Activated T-cell treated with anti-CD3 and anti-CD28 coated beads, Interleukin-2, amount 50 U/mL, for 4 hours (primary cell): ENCODE results near the gene TBC1D3B. TPM values are rescaled to one million over a fixed set of nuclear protein-coding genes. Genes with fewer than 3 reads are reported as not detected.
"Not testable (repeated sequence)": the region's sequence is repeated elsewhere in the genome, so short reads cannot be mapped to it uniquely, and the experiment has no call there.

Source experiments
- ATAC-seq, 2 donors: fragments of 200-7000 bp; cut with Tn5 transposase; one replicate each; pipeline ENCODE4 v1.10.0; 2021
- DNase-seq: peaks from one replicate; pipeline ENCODE4 v3.0.0-alpha.2; 2020
- H3K27me3 Mint-ChIP-seq: one replicate; pipeline ENCODE4 v1.8.0; 2021; ENCODE audit warnings: low read depth, mixed read lengths
- H3K36me3 Mint-ChIP-seq: one replicate; pipeline ENCODE4 v1.8.0; 2022; ENCODE audit warnings: mixed read lengths; ENCODE audit not compliant: insufficient read depth
- H3K4me1 Mint-ChIP-seq: one replicate; pipeline ENCODE4 v1.8.0; 2021; ENCODE audit warnings: low read depth, mixed read lengths
- H3K4me3 Mint-ChIP-seq: one replicate; pipeline ENCODE4 v1.8.0; 2021; ENCODE audit warnings: mild to moderate bottlenecking, moderate library complexity, mixed read lengths
- H3K9me3 Mint-ChIP-seq: one replicate; pipeline ENCODE4 v1.8.0; 2021; ENCODE audit warnings: mixed read lengths
- total RNA-seq, 3 donors: library from RNA; stranded (reverse); gene quantifications; one replicate each; pipeline ENCODE4 v1.2.1, GENCODE V29; 2021

Gene TBC1D3B
- total RNA-seq, 3 donors from 2014 or later = 2.4 to 5.4 (median 4.0) TPM

DNA sequence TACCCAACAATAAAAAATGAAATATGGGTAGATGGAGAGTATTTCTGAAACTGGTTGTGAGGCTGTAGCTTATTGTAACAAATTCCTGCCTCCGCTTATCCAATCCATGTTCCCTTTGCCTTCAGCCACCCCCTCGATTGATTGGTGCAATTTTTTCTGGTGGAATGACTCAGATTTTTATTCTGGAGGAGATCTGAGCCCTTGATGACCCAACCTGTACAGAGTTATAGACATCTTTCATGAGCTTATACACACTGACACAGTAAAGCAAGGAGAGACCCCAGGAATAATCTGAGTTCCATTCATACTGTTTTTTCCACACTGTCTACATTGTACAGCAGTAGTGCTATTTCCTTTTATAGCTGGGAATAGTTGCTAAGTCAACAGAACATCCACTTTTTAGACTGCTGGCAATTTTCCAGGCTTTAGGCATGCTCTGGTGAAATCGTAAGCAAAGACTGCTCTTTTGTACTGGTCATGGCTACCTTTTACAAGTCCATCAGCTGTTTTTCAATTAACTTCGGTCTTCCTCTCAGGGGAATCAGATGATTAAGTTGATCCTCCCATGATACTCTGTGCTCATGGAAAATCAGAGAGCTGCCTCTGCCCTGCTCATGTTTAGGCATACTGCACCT is 42.7 kb downstream of the TBC1D3B start:
- H3K36me3 Mint-ChIP-seq = no peaks in the 10 kb centered on the region
- ATAC-seq (no peak), DNase-seq (no peak)
- H3K27me3 Mint-ChIP-seq = peaks cover 41% of the 10 kb centered on the region
- H3K4me1 Mint-ChIP-seq = peaks cover 2% of the 10 kb centered on the region
- no peak overlapping the region for H3K4me3 Mint-ChIP-seq
- no peaks in the 10 kb centered on the region for H3K9me3 Mint-ChIP-seq

- no peak for ATAC-seq
- Mint-ChIP-seq H3K4me1 (peaks cover 6% of the 10 kb centered on the region), H3K4me3 (no peak overlapping the region), H3K27me3 (peaks cover 36% of the 10 kb centered on the region), H3K9me3 (no peaks in the 10 kb centered on the region), H3K36me3 (no peaks in the 10 kb centered on the region)
- no peak for DNase-seq
Measured at GRCh38 chr17:36132421-36132831, 44.0 kb downstream of the TBC1D3B start.

- Mint-ChIP-seq H3K4me3 (no peak overlapping the region), H3K4me1 (peaks cover 10% of the 10 kb centered on the region), H3K36me3 (no peaks in the 10 kb centered on the region), H3K9me3 (no peaks in the 10 kb centered on the region), H3K27me3 (peaks cover 31% of the 10 kb centered on the region)
- DNase-seq = no peak
- no peak for ATAC-seq
Measured at GRCh38 chr17:36131931-36132330, 44.5 kb downstream of the TBC1D3B start.

GRCh38 chr17:36131421-36131820 is 45.0 kb downstream of the TBC1D3B start:
- DNase-seq (no peak), ATAC-seq (no peak)
- no peak overlapping the region for H3K4me3 Mint-ChIP-seq
- no peaks in the 10 kb centered on the region for H3K9me3 Mint-ChIP-seq
- no peaks in the 10 kb centered on the region for H3K36me3 Mint-ChIP-seq
- peaks cover 13% of the 10 kb centered on the region for H3K4me1 Mint-ChIP-seq
- peaks cover 31% of the 10 kb centered on the region for H3K27me3 Mint-ChIP-seq

GRCh38 chr17:36130346-36130745 is 46.1 kb downstream of the TBC1D3B start:
- Mint-ChIP-seq H3K4me1 (peaks cover 11% of the 10 kb centered on the region), H3K4me3 (no peak overlapping the region), H3K36me3 (no peaks in the 10 kb centered on the region), H3K9me3 (peaks cover 10% of the 10 kb centered on the region), H3K27me3 (peaks cover 27% of the 10 kb centered on the region)
- ATAC-seq = no peak
- no peak for DNase-seq

DNA sequence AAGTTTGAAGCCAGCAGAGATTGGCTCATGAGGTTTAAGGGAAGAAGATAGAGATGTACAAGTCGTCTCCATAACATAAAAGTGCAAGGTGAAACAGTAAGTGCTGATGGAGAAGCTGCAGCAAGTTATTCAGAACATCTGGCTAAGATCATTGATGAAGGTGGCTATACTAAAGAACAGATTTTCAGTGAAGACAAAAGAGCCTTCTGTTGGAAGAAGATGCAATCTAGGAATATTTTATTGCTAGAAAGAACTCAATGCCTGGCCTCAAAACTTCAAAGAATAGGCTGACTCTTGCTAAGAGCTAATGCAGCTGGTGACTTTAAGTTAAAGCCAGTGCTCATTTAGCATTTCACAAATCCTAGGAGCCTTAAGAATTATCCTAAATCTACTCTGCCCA is 46.8 kb downstream of the TBC1D3B start:
- no peak overlapping the region for H3K4me3 Mint-ChIP-seq
- H3K9me3 Mint-ChIP-seq = peaks cover 12% of the 10 kb centered on the region
- peaks cover 11% of the 10 kb centered on the region for H3K4me1 Mint-ChIP-seq
- DNase-seq (no peak), ATAC-seq (no peak)
- H3K36me3 Mint-ChIP-seq = no peaks in the 10 kb centered on the region
- peaks cover 23% of the 10 kb centered on the region for H3K27me3 Mint-ChIP-seq

DNA sequence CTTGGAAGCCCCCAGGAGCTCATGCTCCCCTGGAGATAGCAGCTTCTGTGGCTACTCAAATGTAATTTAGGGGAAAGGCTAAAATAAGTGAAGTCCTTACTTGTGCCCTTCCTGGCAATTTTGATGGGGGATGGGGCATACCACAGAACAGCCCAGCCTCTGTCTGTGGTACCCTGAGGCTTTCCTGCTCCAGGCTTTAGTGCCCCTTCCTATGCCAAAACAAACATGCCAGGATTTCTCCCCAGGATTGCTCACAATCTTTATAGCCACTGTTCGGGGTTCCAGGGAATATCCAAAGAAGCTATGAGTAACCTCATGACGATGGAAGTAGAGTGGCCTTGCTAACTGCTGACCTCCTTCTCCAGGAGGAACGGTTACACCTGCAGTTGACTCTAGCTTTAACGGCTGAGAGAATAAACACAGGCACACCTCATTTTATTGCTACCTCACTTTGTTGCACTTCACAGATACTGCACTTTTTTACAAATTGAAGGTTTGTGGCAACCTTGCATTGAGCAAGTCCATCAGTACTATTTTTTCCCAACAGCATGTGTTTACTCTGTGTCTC is 47.9 kb downstream of the TBC1D3B start:
- DNase-seq = no peak
- no peak overlapping the region for H3K4me3 Mint-ChIP-seq
- peaks cover 12% of the 10 kb centered on the region for H3K9me3 Mint-ChIP-seq
- ATAC-seq = no peak
- H3K27me3 Mint-ChIP-seq = peaks cover 21% of the 10 kb centered on the region
- peaks cover 11% of the 10 kb centered on the region for H3K4me1 Mint-ChIP-seq
- no peaks in the 10 kb centered on the region for H3K36me3 Mint-ChIP-seq

DNA sequence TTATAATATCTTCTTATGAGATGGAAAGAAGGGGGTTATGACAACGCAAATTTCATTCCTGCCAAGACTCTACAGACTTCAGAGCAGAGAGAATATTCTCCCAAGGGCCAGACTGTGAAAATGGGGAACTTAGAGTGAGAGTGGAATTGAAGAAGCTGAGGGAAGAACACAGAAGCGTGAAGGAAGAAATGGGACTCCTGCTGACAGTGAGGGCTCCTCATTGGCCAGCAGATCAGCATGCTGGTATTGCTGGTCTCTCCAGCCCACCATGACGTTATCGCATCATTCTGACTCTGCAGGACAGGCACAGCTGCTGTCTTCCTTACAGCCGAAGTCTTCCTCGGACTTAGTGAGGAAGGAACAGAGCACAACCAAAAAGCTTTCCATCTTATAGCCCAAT is 48.5 kb downstream of the TBC1D3B start:
- Mint-ChIP-seq H3K27me3 (peaks cover 18% of the 10 kb centered on the region), H3K4me1 (peaks cover 11% of the 10 kb centered on the region), H3K9me3 (peaks cover 12% of the 10 kb centered on the region), H3K4me3 (no peak overlapping the region), H3K36me3 (no peaks in the 10 kb centered on the region)
- DNase-seq (no peak), ATAC-seq (no peak)

GRCh38 chr17:36127199-36127893 is 49.1 kb downstream of the TBC1D3B start:
- H3K27me3 Mint-ChIP-seq = peaks cover 18% of the 10 kb centered on the region
- peaks cover 12% of the 10 kb centered on the region for H3K9me3 Mint-ChIP-seq
- peaks cover 11% of the 10 kb centered on the region for H3K4me1 Mint-ChIP-seq
- DNase-seq = no peak
- H3K36me3 Mint-ChIP-seq = no peaks in the 10 kb centered on the region
- H3K4me3 Mint-ChIP-seq = no peak overlapping the region
- no peak for ATAC-seq

DNA sequence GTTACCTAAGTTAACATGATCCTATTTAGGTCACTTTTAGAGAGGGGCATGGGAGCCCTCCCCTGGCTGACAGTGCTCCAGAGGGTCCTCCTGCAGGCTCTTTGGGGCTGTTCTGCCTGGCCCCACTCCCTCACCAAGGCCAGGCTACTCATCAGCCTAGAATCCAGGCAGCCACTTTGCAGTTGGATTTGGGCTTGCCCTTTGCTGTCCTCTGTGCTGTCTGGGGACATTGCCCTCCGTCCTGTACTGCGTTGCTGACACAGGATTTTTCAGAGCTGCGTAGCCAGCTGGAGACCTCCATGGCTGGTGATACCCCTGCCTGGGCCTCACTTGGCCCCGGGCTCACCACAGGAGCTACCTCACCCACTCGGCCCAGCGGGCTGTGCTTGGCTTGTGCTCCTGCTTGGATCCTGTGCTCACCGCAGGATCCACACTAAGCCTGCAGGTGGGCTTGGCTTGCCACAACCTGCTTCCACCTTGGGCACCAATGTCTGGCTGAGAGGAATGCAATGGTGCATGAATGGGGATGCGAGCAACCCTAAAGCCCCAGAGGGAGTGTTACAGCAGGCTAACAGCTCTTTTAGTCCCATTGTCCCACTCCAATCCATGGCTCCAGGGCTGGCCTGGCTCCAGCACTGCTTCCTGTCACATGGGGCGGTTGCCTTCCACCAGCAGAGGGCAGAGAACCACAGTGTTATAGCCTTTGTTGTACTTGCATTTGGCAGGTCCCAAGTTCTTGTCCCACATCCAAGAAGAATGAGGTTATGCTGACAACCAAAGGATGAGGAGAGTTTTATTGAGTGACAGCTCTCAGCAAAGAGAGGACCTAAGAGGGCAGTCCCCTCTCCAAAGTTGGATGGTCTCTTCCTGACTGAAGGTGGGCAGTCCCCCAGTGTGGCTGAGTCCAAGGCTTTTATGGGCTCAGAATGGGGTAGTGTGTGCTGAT is 51.3 kb downstream of the TBC1D3B start:
- DNase-seq (no peak), ATAC-seq (no peak)
- Mint-ChIP-seq H3K4me3 (no peak overlapping the region), H3K9me3 (peaks cover 12% of the 10 kb centered on the region), H3K36me3 (no peaks in the 10 kb centered on the region), H3K4me1 (peaks cover 18% of the 10 kb centered on the region), H3K27me3 (peaks cover 20% of the 10 kb centered on the region)

DNA sequence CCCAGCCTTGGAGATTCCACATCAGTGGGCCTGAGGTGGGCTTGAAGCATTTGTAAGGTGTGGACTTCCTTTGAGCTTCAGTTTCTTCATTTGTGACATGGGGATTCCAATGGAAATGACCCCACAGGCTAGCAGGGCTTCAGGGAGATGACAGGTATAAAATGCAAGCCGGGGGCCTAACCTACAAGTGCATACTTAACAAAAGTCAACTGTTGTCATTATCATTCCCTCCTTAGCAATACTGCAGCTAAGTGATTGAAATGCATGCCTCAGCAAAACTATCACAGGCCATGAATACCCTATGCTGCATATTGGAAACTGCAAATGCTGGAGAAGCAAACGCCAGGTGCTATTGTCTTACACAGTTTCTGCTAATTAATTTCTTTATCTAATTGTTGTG is 53.0 kb downstream of the TBC1D3B start:
- ATAC-seq = no peak
- Mint-ChIP-seq H3K27me3 (peaks cover 21% of the 10 kb centered on the region), H3K4me1 (peaks cover 19% of the 10 kb centered on the region), H3K4me3 (no peak overlapping the region), H3K9me3 (peaks cover 12% of the 10 kb centered on the region), H3K36me3 (no peaks in the 10 kb centered on the region)
- no peak for DNase-seq

- H3K36me3 Mint-ChIP-seq, DNase-seq, ATAC-seq, H3K9me3 Mint-ChIP-seq, H3K4me3 Mint-ChIP-seq: not testable (repeated sequence)
- Mint-ChIP-seq H3K4me1 (peaks cover 21% of the 10 kb centered on the region), H3K27me3 (peaks cover 17% of the 10 kb centered on the region)
Measured at GRCh38 chr17:36121099-36121498, 55.3 kb downstream of the TBC1D3B start.

DNA sequence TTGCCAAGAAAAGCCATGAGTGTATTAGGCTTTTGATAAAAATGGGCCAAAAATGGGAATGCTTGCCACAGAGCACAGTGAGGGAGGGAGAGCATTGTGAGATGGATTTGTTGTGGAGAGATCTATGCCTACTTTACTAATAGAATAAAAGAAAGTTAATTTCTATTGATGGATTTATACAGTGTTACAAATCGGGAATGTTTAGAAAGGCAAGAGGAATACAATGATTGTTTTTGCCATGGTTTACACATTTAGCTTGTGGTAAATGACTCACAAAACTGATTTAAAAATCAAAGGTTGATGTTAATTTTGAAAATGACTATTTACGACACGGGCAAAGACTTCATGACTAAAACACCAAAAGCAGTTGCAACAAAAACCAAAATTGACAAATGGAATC is 56.2 kb downstream of the TBC1D3B start:
- peaks cover 21% of the 10 kb centered on the region for H3K4me1 Mint-ChIP-seq
- H3K9me3 Mint-ChIP-seq = peaks cover 1% of the 10 kb centered on the region
- DNase-seq (no peak), ATAC-seq (no peak)
- peaks cover 15% of the 10 kb centered on the region for H3K27me3 Mint-ChIP-seq
- H3K4me3 Mint-ChIP-seq = no peak overlapping the region
- H3K36me3 Mint-ChIP-seq = no peaks in the 10 kb centered on the region
